ENCODE results near the gene MCC. TPM values are rescaled to one million over a fixed set of nuclear protein-coding genes. Genes with fewer than 3 reads are reported as not detected.
A peak's percentile ranks its signal among the peaks of the same experiment; 100 is the strongest.

MCC gene
- total RNA-seq, 2 experiments from 2014 or later: 0.25 TPM; not detected in 1

- H3K4me1 ChIP-seq (ENCODE audit: insufficient read depth, low read length, poor library complexity, severe bottlenecking): peaks cover 23% of the 10 kb centered on the region
- intact Hi-C loops (cut with micrococcal nuclease; ENCODE audit: unreplicated experiment): loop anchor here (5.0 kb wide), 1 partner anchor 465 kb away; the partner anchor contains the start of gene YTHDC2
- BruUV-seq (replicated peaks): no TSS peak
- peak overlapping the region; percentile 56 for H3K4me3 ChIP-seq (ENCODE audit: low read depth, low read length, poor library complexity, severe bottlenecking)
- no peak for DNase-seq (ENCODE audit: low spot score)
- TF ChIP-seq EZH2phosphoT487 (IDR thresholded peaks at IDR 0.05; ENCODE audit: borderline replicate concordance, low read depth, low read length) (no peak), CTCF (conservative IDR thresholded peaks at IDR 0.05; ENCODE audit: low read length) (no peak)
- peak overlapping the region; percentile 82; the same call in 1 of the 2 replicates for H2AFZ ChIP-seq (ENCODE audit: low read length)
- no peaks in the 10 kb centered on the region for H3K36me3 ChIP-seq (ENCODE audit: insufficient read depth, low read length)
- H3K9me2 ChIP-seq (ENCODE audit: insufficient read depth, low read length): no peaks in the 10 kb centered on the region
- H3K4me2 ChIP-seq (ENCODE audit: low read length): peak overlapping the region; percentile 66
- ChIA-PET CTCF (ENCODE audit: unreplicated experiment) (no interaction called here), POLR2A (interaction anchor here (0.8 to 1.6 kb wide), 6 partner anchors 10 to 524 kb away, joined by 3 to 4 read pairs (median 3); no protein-coding TSS in a partner anchor)
- peak overlapping the region; percentile 58 for H3K27ac ChIP-seq (ENCODE audit: low read depth, low read length, poor library complexity, severe bottlenecking)
- H3K9me3 ChIP-seq (ENCODE audit: low read length): no peaks in the 10 kb centered on the region
- no peaks in the 10 kb centered on the region for H4K20me1 ChIP-seq (ENCODE audit: insufficient read depth, low read length)
- H3K79me2 ChIP-seq (ENCODE audit: insufficient read depth, low read depth, low read length): no peaks in the 10 kb centered on the region
Measured at GRCh38 chr5:113047234-113047633, 441.0 kb downstream of the MCC start.

GRCh38 chr5:113044776-113045465, 443.3 kb downstream of the MCC start:
- H3K4me2 ChIP-seq (ENCODE audit: low read length): no peak overlapping the region
- peaks cover 23% of the 10 kb centered on the region for H3K4me1 ChIP-seq (ENCODE audit: insufficient read depth, low read length, poor library complexity, severe bottlenecking)
- H2AFZ ChIP-seq (ENCODE audit: low read length): no peak overlapping the region
- no peaks in the 10 kb centered on the region for H3K9me2 ChIP-seq (ENCODE audit: insufficient read depth, low read length)
- H3K27ac ChIP-seq (ENCODE audit: low read depth, low read length, poor library complexity, severe bottlenecking): no peak overlapping the region
- no peak for DNase-seq (ENCODE audit: low spot score)
- H4K20me1 ChIP-seq (ENCODE audit: insufficient read depth, low read length): no peaks in the 10 kb centered on the region
- intact Hi-C loops (cut with micrococcal nuclease; ENCODE audit: unreplicated experiment): loop anchor here (5.0 kb wide), 1 partner anchor 467 kb away; the partner anchor contains the start of gene YTHDC2
- no TSS peak for BruUV-seq (replicated peaks)
- H3K4me3 ChIP-seq (ENCODE audit: low read depth, low read length, poor library complexity, severe bottlenecking): no peak overlapping the region
- no peaks in the 10 kb centered on the region for H3K9me3 ChIP-seq (ENCODE audit: low read length)
- H3K36me3 ChIP-seq (ENCODE audit: insufficient read depth, low read length): no peaks in the 10 kb centered on the region
- ChIA-PET CTCF (ENCODE audit: unreplicated experiment) (no interaction called here), POLR2A (no interaction called here)
- TF ChIP-seq EZH2phosphoT487 (IDR thresholded peaks at IDR 0.05; ENCODE audit: borderline replicate concordance, low read depth, low read length): no peak
- no peak for TF ChIP-seq CTCF (conservative IDR thresholded peaks at IDR 0.05; ENCODE audit: low read length)
- H3K79me2 ChIP-seq (ENCODE audit: insufficient read depth, low read depth, low read length): no peaks in the 10 kb centered on the region

GRCh38 chr5:113043491-113043931, 444.7 kb downstream of the MCC start:
- Histone ChIP-seq H2AFZ (ENCODE audit: low read length) (no peak overlapping the region), H3K9me3 (ENCODE audit: low read length) (no peaks in the 10 kb centered on the region), H4K20me1 (ENCODE audit: insufficient read depth, low read length) (no peaks in the 10 kb centered on the region), H3K9me2 (ENCODE audit: insufficient read depth, low read length) (no peaks in the 10 kb centered on the region), H3K4me3 (ENCODE audit: low read depth, low read length, poor library complexity, severe bottlenecking) (no peak overlapping the region), H3K4me2 (ENCODE audit: low read length) (no peak overlapping the region), H3K27ac (ENCODE audit: low read depth, low read length, poor library complexity, severe bottlenecking) (no peak overlapping the region), H3K79me2 (ENCODE audit: insufficient read depth, low read depth, low read length) (no peaks in the 10 kb centered on the region), H3K36me3 (ENCODE audit: insufficient read depth, low read length) (no peaks in the 10 kb centered on the region), H3K4me1 (ENCODE audit: insufficient read depth, low read length, poor library complexity, severe bottlenecking) (peaks cover 18% of the 10 kb centered on the region)
- ChIA-PET POLR2A (interaction anchor here (1.4 kb wide), 1 partner anchor 287 kb away, joined by 3 read pairs; no protein-coding TSS in a partner anchor), CTCF (ENCODE audit: unreplicated experiment) (no interaction called here)
- peak; percentile 67 for TF ChIP-seq CTCF (conservative IDR thresholded peaks at IDR 0.05; ENCODE audit: low read length)
- no peak for TF ChIP-seq EZH2phosphoT487 (IDR thresholded peaks at IDR 0.05; ENCODE audit: borderline replicate concordance, low read depth, low read length)
- intact Hi-C loops (cut with micrococcal nuclease; ENCODE audit: unreplicated experiment): loop anchor here (1.0 kb wide), 2 partner anchors 287 to 563 kb away; no protein-coding TSS in a partner anchor
- DNase-seq (ENCODE audit: low spot score): peak; percentile 37
- no TSS peak for BruUV-seq (replicated peaks)
